ENCODE data around the gene YEATS4. TPM values are rescaled to one million over a fixed set of nuclear protein-coding genes. Genes with fewer than 3 reads are reported as not detected.

The YEATS4 gene
- total RNA-seq, 4 donors from 2014 or later: 10.0 to 21.7 (median 16.8) TPM

DNA sequence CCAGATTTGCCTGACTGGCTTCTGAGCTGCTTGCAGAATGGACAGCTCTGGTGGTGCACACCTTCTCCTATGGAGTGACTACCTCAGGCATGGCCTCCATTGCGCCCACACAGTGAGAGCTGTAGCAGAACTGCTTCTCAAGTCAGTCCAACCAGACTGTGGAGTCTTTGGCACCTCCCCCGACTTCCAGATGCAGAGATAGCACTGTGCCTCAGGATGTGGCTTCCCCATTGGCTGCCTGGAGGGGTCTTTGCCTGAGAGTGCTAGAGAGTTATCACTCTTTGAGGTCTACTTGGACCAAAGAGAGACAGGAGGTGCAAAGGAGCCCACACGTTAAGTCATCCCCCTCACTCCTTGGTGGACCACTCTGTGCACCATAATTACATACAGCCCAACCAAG lies 65.9 kb downstream of the YEATS4 start:
- DNase-seq (ENCODE audit: low spot score in 2 of 2): no peak
- intact Hi-C loops (cut with DNase I; ENCODE audit: low total_unique reads): no loop called here
- 85 to 91% methylated on average over 3 of the region's 3 CpGs for WGBS, 2 donors
- TF ChIP-seq POLR2A (IDR thresholded peaks at IDR 0.05) (no peak), CTCF (IDR thresholded peaks at IDR 0.05) (no peak)
- no peak overlapping the region for H3K4me3 ChIP-seq (ENCODE audit: low read depth, poor library complexity, severe bottlenecking)

GRCh38 chr12:69428351-69429073 lies 69.0 kb downstream of the YEATS4 start:
- TF ChIP-seq POLR2A (IDR thresholded peaks at IDR 0.05) (no peak), CTCF (IDR thresholded peaks at IDR 0.05) (no peak)
- intact Hi-C loops (cut with DNase I; ENCODE audit: low total_unique reads): no loop called here
- 87 to 93% methylated on average over 7 of the region's 7 CpGs for WGBS, 2 donors
- H3K4me3 ChIP-seq (ENCODE audit: low read depth, poor library complexity, severe bottlenecking): no peak overlapping the region
- no peak for DNase-seq (ENCODE audit: low spot score in 2 of 2)

DNA sequence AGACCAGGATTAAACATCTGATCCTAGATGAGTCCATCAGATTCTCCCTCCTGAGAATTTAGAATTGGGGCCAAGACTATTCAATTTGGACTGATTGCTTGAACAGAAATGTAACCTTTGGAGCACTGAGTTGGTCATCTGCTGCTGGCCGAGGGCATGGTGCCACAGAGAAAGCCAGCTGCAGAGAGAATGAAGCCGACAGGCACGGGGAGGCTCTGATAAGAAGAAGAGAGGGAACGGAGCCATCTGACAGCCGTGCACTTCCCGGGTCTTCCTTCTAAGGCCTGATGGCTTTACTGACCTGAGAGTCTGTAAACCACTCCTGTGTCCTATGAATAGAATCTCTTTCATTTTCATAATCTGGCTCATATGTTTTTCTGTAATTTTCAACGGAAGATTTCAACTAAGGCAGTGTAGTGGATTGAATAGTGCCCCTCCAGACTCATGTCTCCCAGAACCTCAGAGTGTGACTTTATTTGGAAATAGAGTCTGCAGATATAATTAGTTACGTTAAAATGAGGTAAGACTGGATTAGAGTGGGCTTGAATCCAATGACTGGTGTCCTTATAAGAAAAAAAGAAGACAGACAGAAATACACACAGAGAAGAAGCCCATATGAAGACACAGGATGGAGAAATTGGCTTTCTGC lies 71.5 kb downstream of the YEATS4 start:
- no peak overlapping the region for H3K4me3 ChIP-seq (ENCODE audit: low read depth, poor library complexity, severe bottlenecking)
- WGBS, 2 donors: 90 to 95% methylated on average over 8 of the region's 8 CpGs
- intact Hi-C loops (cut with DNase I; ENCODE audit: low total_unique reads): no loop called here
- TF ChIP-seq CTCF (IDR thresholded peaks at IDR 0.05): no peak
- no peak for TF ChIP-seq POLR2A (IDR thresholded peaks at IDR 0.05)
- DNase-seq (ENCODE audit: low spot score in 2 of 2): no peak

GRCh38 chr12:69431591-69432222 lies 72.2 kb downstream of the YEATS4 start:
- 82 to 89% methylated on average over 8 of the region's 8 CpGs for WGBS, 2 donors
- DNase-seq (ENCODE audit: low spot score in 2 of 2): no peak

GRCh38 chr12:69433653-69434052 lies 74.1 kb downstream of the YEATS4 start:
- WGBS, 2 donors: 86 to 89% methylated on average over 3 of the region's 3 CpGs
- TF ChIP-seq POLR2A (IDR thresholded peaks at IDR 0.05) (no peak), CTCF (IDR thresholded peaks at IDR 0.05) (no peak)
- no peak overlapping the region for H3K4me3 ChIP-seq (ENCODE audit: low read depth, poor library complexity, severe bottlenecking)
- intact Hi-C loops (cut with DNase I; ENCODE audit: low total_unique reads): no loop called here
- no peak for DNase-seq (ENCODE audit: low spot score in 2 of 2)

More at GRCh38 chr12:69431591-69432222, 72.2 kb downstream of the YEATS4 start:
- H3K4me3 ChIP-seq (ENCODE audit: low read depth, poor library complexity, severe bottlenecking): no peak overlapping the region
- intact Hi-C loops (cut with DNase I; ENCODE audit: low total_unique reads): no loop called here
- no peak for TF ChIP-seq POLR2A (IDR thresholded peaks at IDR 0.05)

DNA sequence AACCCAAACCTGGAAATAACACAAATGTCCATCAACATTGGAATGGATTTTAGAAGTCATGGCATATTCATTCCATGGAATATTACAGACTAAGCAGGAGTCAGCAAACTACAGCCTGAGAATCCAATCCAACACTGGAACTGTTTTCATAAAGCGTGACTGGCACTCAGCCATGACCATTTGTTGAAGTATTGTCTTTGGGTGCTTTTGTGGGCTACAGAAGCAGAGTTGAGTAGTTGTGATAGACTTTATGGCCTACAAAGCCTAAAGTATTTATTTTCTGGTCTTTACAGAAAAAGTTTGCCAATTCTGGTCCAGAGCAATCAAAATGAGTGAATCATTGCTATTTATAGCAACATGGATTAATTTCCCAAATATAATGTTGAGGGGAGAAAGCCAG lies 76.1 kb downstream of the YEATS4 start:
- 47 to 74% methylated on average over 1 of the region's 1 CpG for WGBS, 2 donors
- H3K4me3 ChIP-seq (ENCODE audit: low read depth, poor library complexity, severe bottlenecking): no peak overlapping the region
- intact Hi-C loops (cut with DNase I; ENCODE audit: low total_unique reads): no loop called here
- no peak for TF ChIP-seq CTCF (IDR thresholded peaks at IDR 0.05)
- TF ChIP-seq POLR2A (IDR thresholded peaks at IDR 0.05): no peak
- no peak for DNase-seq (ENCODE audit: low spot score in 2 of 2)

Measured in lower leg skin (tissue), 4 donors.